ENCODE data around the gene MOGAT2.

Gene MOGAT2

DNA sequence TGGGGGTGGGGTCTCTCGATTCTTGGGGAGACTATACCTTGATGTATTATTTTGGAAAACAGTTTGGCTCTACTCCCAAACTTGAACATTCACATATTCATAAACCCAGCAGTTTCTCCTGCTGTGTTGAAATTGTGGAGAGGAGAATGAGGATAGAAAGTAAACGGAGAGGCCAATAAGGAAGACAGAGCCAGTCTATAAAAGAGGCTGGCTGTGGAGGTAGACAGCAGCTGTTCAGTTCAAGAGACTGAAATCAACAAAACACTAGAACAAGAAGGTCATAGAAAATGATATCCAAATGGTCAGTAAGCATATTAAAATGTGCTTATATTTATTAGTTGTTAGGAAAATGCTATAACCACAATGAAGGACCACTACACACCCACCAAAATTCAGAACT is 1.9 kb upstream of the MOGAT2 start:
- no peaks in the 10 kb centered on the region for H3K27me3 ChIP-seq (ENCODE audit: low read length)
- H3K9me3 ChIP-seq (ENCODE audit: insufficient read depth, low read length) = no peaks in the 10 kb centered on the region
- H3K4me2 ChIP-seq (ENCODE audit: low read depth, low read length, poor library complexity, severe bottlenecking) = no peak overlapping the region

DNA sequence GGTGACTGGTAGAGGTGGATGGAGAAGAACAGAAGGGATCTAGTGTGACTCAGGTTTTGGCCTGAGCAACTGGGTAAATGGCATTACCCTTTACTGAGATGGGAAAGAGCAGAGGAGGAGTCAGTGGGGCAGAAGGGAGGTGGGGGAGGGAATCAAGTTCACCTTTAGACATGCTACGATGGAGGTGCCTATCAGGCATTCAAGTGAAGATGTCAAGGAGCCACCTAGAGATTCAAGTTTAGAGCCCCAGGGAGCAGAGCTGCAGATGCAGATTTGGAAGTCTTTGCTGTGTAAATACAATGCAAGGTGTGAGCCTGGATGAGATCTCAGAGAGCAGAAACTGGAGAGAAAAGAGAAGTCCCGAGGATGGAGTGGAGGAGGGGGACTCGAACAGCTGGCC is 979 bp upstream of the MOGAT2 start:
- H2AFZ ChIP-seq (ENCODE audit: low read depth, low read length, severe bottlenecking) = no peak overlapping the region
- no peaks in the 10 kb centered on the region for H3K79me2 ChIP-seq (ENCODE audit: insufficient read depth, low read length)
- H4K20me1 ChIP-seq (ENCODE audit: low read depth, low read length) = no peaks in the 10 kb centered on the region
- no peaks in the 10 kb centered on the region for H3K27me3 ChIP-seq (ENCODE audit: low read length)
- H3K9me3 ChIP-seq (ENCODE audit: insufficient read depth, low read length) = no peaks in the 10 kb centered on the region
- TF ChIP-seq EZH2phosphoT487 (conservative IDR thresholded peaks at IDR 0.05; ENCODE audit: low read length) = no peak
- TF ChIP-seq, protein P1, sequence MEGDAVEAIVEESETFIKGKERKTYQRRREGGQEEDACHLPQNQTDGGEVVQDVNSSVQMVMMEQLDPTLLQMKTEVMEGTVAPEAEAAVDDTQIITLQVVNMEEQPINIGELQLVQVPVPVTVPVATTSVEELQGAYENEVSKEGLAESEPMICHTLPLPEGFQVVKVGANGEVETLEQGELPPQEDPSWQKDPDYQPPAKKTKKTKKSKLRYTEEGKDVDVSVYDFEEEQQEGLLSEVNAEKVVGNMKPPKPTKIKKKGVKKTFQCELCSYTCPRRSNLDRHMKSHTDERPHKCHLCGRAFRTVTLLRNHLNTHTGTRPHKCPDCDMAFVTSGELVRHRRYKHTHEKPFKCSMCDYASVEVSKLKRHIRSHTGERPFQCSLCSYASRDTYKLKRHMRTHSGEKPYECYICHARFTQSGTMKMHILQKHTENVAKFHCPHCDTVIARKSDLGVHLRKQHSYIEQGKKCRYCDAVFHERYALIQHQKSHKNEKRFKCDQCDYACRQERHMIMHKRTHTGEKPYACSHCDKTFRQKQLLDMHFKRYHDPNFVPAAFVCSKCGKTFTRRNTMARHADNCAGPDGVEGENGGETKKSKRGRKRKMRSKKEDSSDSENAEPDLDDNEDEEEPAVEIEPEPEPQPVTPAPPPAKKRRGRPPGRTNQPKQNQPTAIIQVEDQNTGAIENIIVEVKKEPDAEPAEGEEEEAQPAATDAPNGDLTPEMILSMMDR (IDR thresholded peaks at IDR 0.05; ENCODE audit: insufficient read depth, low read length, poor library complexity, severe bottlenecking) = no peak
- H3K4me2 ChIP-seq (ENCODE audit: low read depth, low read length, poor library complexity, severe bottlenecking) = no peak overlapping the region
- H3K36me3 ChIP-seq (ENCODE audit: low read length) = no peaks in the 10 kb centered on the region
- H3K27ac ChIP-seq (ENCODE audit: low read depth, low read length) = no peak overlapping the region
- no peaks in the 10 kb centered on the region for H3K9me2 ChIP-seq (replicated peaks; ENCODE audit: insufficient read depth, low read length)
- no peak overlapping the region for H3K4me3 ChIP-seq (ENCODE audit: insufficient read depth, low read length, poor library complexity, severe bottlenecking)
- no peak overlapping the region for H3K9ac ChIP-seq (ENCODE audit: low read length)
- no peaks in the 10 kb centered on the region for H3F3A ChIP-seq (ENCODE audit: insufficient read depth)

More for the DNA sequence above, 1.9 kb upstream of the MOGAT2 start:
- Histone ChIP-seq H4K20me1 (ENCODE audit: low read depth, low read length) (no peaks in the 10 kb centered on the region), H2AFZ (ENCODE audit: low read depth, low read length, severe bottlenecking) (no peak overlapping the region), H3K4me3 (ENCODE audit: insufficient read depth, low read length, poor library complexity, severe bottlenecking) (no peak overlapping the region), H3F3A (ENCODE audit: insufficient read depth) (no peaks in the 10 kb centered on the region), H3K36me3 (ENCODE audit: low read length) (no peaks in the 10 kb centered on the region), H3K9me2 (replicated peaks; ENCODE audit: insufficient read depth, low read length) (no peaks in the 10 kb centered on the region), H3K79me2 (ENCODE audit: insufficient read depth, low read length) (no peaks in the 10 kb centered on the region), H3K27ac (ENCODE audit: low read depth, low read length) (no peak overlapping the region), H3K9ac (ENCODE audit: low read length) (no peak overlapping the region)
- TF ChIP-seq EZH2phosphoT487 (conservative IDR thresholded peaks at IDR 0.05; ENCODE audit: low read length) = no peak
- TF ChIP-seq, protein P1 (IDR thresholded peaks at IDR 0.05; ENCODE audit: insufficient read depth, low read length, poor library complexity, severe bottlenecking) = no peak

DNA sequence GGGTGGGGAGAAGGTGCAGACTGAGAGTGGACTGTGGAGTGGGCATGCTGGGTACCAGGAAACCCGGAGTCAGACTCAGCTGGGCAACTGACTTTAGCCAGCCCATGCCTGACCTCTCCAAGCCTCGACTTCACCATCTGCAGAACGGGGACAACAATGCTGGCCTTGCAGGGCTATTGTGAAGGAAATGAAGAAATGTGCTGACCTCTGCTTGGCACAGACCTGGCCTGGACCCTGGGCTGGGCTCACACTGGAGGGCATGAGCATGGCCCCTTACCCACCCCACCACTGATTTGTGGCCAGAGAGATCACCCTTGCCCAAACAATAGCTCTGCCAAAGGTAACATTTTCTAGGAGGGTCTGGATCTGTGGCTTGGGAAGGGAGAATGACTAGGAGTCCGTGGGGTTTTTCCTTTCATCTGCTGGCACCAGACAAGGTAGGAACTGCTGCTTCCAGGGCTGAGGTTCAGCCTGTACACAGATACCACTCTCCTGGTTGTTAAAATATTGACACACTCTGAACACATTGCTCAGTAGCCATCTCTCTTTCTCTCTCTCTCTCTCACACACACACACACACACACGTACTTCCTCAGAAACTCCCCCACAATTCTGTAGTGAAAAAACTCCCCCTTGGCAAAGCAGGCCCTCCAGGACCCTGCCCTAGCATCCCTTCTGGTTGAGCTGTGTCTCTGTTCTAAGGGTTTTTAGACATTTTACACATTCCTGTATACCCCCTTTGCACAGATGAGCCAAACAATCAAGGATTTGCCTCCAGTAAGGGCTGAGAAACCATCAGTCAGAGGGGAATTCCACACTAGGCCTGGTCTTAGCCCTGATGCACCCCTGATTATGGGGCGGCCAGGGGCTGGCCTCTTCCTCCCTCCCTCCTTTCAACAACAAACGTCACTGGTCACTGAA is 1.0 kb downstream of the MOGAT2 start:
- H3K4me2 ChIP-seq (ENCODE audit: low read depth, low read length, poor library complexity, severe bottlenecking) = no peak overlapping the region
- no peak overlapping the region for H3K27ac ChIP-seq (ENCODE audit: low read depth, low read length)
- no peaks in the 10 kb centered on the region for H3K9me3 ChIP-seq (ENCODE audit: insufficient read depth, low read length)
- H3K9me2 ChIP-seq (replicated peaks; ENCODE audit: insufficient read depth, low read length) = no peaks in the 10 kb centered on the region
- no peaks in the 10 kb centered on the region for H4K20me1 ChIP-seq (ENCODE audit: low read depth, low read length)
- H3K27me3 ChIP-seq (ENCODE audit: low read length) = no peaks in the 10 kb centered on the region
- no peak overlapping the region for H3K4me3 ChIP-seq (ENCODE audit: insufficient read depth, low read length, poor library complexity, severe bottlenecking)
- H2AFZ ChIP-seq (ENCODE audit: low read depth, low read length, severe bottlenecking) = no peak overlapping the region
- no peaks in the 10 kb centered on the region for H3K36me3 ChIP-seq (ENCODE audit: low read length)
- H3F3A ChIP-seq (ENCODE audit: insufficient read depth) = no peaks in the 10 kb centered on the region
- H3K9ac ChIP-seq (ENCODE audit: low read length) = no peak overlapping the region
- H3K79me2 ChIP-seq (ENCODE audit: insufficient read depth, low read length) = no peaks in the 10 kb centered on the region
- TF ChIP-seq, protein P1 (IDR thresholded peaks at IDR 0.05; ENCODE audit: insufficient read depth, low read length, poor library complexity, severe bottlenecking) = no peak
- TF ChIP-seq EZH2phosphoT487 (conservative IDR thresholded peaks at IDR 0.05; ENCODE audit: low read length) = no peak

Measured in SU-DHL-6 (cell line).